ENCODE data around the gene PPP6R2. TPM values are rescaled to one million over a fixed set of nuclear protein-coding genes. Genes with fewer than 3 reads are reported as not detected.
A peak's percentile ranks its signal among the peaks of the same experiment; 100 is the strongest.
"Not testable (repeated sequence)": the region's sequence is repeated elsewhere in the genome, so short reads cannot be mapped to it uniquely, and the experiment has no call there.

Gene PPP6R2
- total RNA-seq, 1 donor from 2014 or later = 44.3 TPM

GRCh38 chr22:50367778-50368500, 24.8 kb downstream of the PPP6R2 start:
- intact Hi-C loops (cut with micrococcal nuclease) = no loop called here
- ATAC-seq (no peak), DNase-seq (no peak)

- DNase-seq = no peak
- no peak for ATAC-seq
- intact Hi-C loops (cut with micrococcal nuclease) = no loop called here
Observed at GRCh38 chr22:50371101-50371648, 28.0 kb downstream of the PPP6R2 start.

GRCh38 chr22:50376085-50376651, 33.0 kb downstream of the PPP6R2 start:
- intact Hi-C loops (cut with micrococcal nuclease) = no loop called here
- DNase-seq = no peak
- no peak for ATAC-seq

- DNase-seq; ATAC-seq; intact Hi-C loops (cut with micrococcal nuclease): not testable (repeated sequence)
Observed at GRCh38 chr22:50381021-50381555, 38.0 kb downstream of the PPP6R2 start.

GRCh38 chr22:50396751-50397370, 53.7 kb downstream of the PPP6R2 start:
- ATAC-seq (no peak), DNase-seq (no peak)
- intact Hi-C loops (cut with micrococcal nuclease) = no loop called here

- DNase-seq; ATAC-seq; intact Hi-C loops (cut with micrococcal nuclease): not testable (repeated sequence)
Observed at GRCh38 chr22:50397371-50398060, 54.4 kb downstream of the PPP6R2 start.

- no peak for ATAC-seq
- intact Hi-C loops (cut with micrococcal nuclease) = no loop called here
Observed at GRCh38 chr22:50398831-50399648, 55.9 kb downstream of the PPP6R2 start.

GRCh38 chr22:50399751-50400331, 56.7 kb downstream of the PPP6R2 start:
- DNase-seq (no peak), ATAC-seq (peak; percentile 32)
- intact Hi-C loops (cut with micrococcal nuclease) = no loop called here

More at GRCh38 chr22:50398831-50399648, 55.9 kb downstream of the PPP6R2 start:
- DNase-seq = no peak

- ATAC-seq (no peak), DNase-seq (no peak)
- intact Hi-C loops (cut with micrococcal nuclease) = no loop called here
Observed at GRCh38 chr22:50400406-50400805, 57.3 kb downstream of the PPP6R2 start.

- no peak for DNase-seq
- no peak for ATAC-seq
- intact Hi-C loops (cut with micrococcal nuclease) = no loop called here
Observed at GRCh38 chr22:50400931-50401330, 57.8 kb downstream of the PPP6R2 start.

GRCh38 chr22:50401907-50402306, 58.8 kb downstream of the PPP6R2 start:
- no peak for DNase-seq
- ATAC-seq = no peak
- intact Hi-C loops (cut with micrococcal nuclease) = no loop called here

GRCh38 chr22:50403701-50404101, 60.6 kb downstream of the PPP6R2 start:
- ATAC-seq = peak; percentile 60
- intact Hi-C loops (cut with micrococcal nuclease) = no loop called here
- DNase-seq = peak; percentile 78

GRCh38 chr22:50406416-50407170, 63.5 kb downstream of the PPP6R2 start:
- ATAC-seq = no peak
- no peak for DNase-seq
- intact Hi-C loops (cut with micrococcal nuclease) = no loop called here

GRCh38 chr22:50408311-50408710, 65.2 kb downstream of the PPP6R2 start:
- intact Hi-C loops (cut with micrococcal nuclease) = no loop called here
- peak; percentile 21 for DNase-seq
- ATAC-seq = no peak

GRCh38 chr22:50408954-50409353, 65.8 kb downstream of the PPP6R2 start:
- intact Hi-C loops (cut with micrococcal nuclease); DNase-seq: not testable (repeated sequence)

GRCh38 chr22:50414476-50415248, 71.5 kb downstream of the PPP6R2 start:
- no peak for ATAC-seq
- DNase-seq = no peak
- intact Hi-C loops (cut with micrococcal nuclease) = no loop called here

More at GRCh38 chr22:50408954-50409353, 65.8 kb downstream of the PPP6R2 start:
- not testable (repeated sequence) for ATAC-seq

- intact Hi-C loops (cut with micrococcal nuclease) = no loop called here
- no peak for ATAC-seq
- no peak for DNase-seq
Observed at GRCh38 chr22:50415426-50415825, 72.3 kb downstream of the PPP6R2 start.
